HUES6 (cell line): ENCODE results near the gene CLTRN.
"Not testable (repeated sequence)": the region's sequence is repeated elsewhere in the genome, so short reads cannot be mapped to it uniquely, and the experiment has no call there.

Experiments
- H3K27ac ChIP-seq: 2 replicates; pipeline ENCODE4 v1.7.0; 2013; ENCODE audit warnings: low read depth, mild to moderate bottlenecking, low read length, inconsistent platforms
- H3K27me3 ChIP-seq: 2 replicates; pipeline ENCODE4 v1.6.1; 2013; ENCODE audit warnings: low read length; ENCODE audit not compliant: control insufficient read depth, insufficient read depth
- H3K36me3 ChIP-seq: 2 replicates; pipeline ENCODE4 v1.6.1; 2013; ENCODE audit warnings: low read length; ENCODE audit not compliant: control insufficient read depth, insufficient read depth
- H3K4me1 ChIP-seq: 2 replicates; pipeline ENCODE4 v1.6.1; 2013; ENCODE audit warnings: low read length; ENCODE audit not compliant: control insufficient read depth, insufficient read depth
- H3K4me3 ChIP-seq: 2 replicates; pipeline ENCODE4 v1.5.1; 2013; ENCODE audit warnings: low read depth, low read length
- H3K9ac ChIP-seq: one replicate; pipeline ENCODE4 v1.6.1; 2013; ENCODE audit warnings: mild to moderate bottlenecking, low read length
- H3K9me3 ChIP-seq: 2 replicates; pipeline ENCODE4 v1.6.1; 2013; ENCODE audit warnings: low read depth, low read length; ENCODE audit not compliant: control insufficient read depth, insufficient read depth

CLTRN gene

GRCh38 chrX:15679246-15679645 lies 14.6 kb upstream of the CLTRN start:
- H3K4me3 ChIP-seq: no peak overlapping the region
- no peak overlapping the region for H3K9ac ChIP-seq
- peaks cover 4% of the 10 kb centered on the region; the same call in 1 of the 2 replicates for H3K27me3 ChIP-seq
- H3K27ac ChIP-seq: no peak overlapping the region
- peaks cover 10% of the 10 kb centered on the region for H3K36me3 ChIP-seq
- 0 out of 2 replicates have a peak, but pooled peaks cover 2% of the 10 kb centered on the region for H3K9me3 ChIP-seq
- H3K4me1 ChIP-seq: no peaks in the 10 kb centered on the region

GRCh38 chrX:15678339-15678738 lies 13.7 kb upstream of the CLTRN start:
- peaks cover 4% of the 10 kb centered on the region; the same call in 1 of the 2 replicates for H3K27me3 ChIP-seq
- 0 out of 2 replicates have a peak, but pooled peaks cover 2% of the 10 kb centered on the region for H3K9me3 ChIP-seq
- H3K9ac ChIP-seq: no peak overlapping the region
- H3K4me1 ChIP-seq: no peaks in the 10 kb centered on the region
- peaks cover 10% of the 10 kb centered on the region for H3K36me3 ChIP-seq
- no peak overlapping the region for H3K4me3 ChIP-seq
- no peak overlapping the region for H3K27ac ChIP-seq

- no peak overlapping the region for H3K9ac ChIP-seq
- no peak overlapping the region for H3K27ac ChIP-seq
- H3K4me1 ChIP-seq: no peaks in the 10 kb centered on the region
- peak overlapping the region; percentile 87 for H3K4me3 ChIP-seq
- 0 out of 2 replicates have a peak, but pooled peaks cover 2% of the 10 kb centered on the region for H3K9me3 ChIP-seq
- peaks cover 10% of the 10 kb centered on the region for H3K36me3 ChIP-seq
- H3K27me3 ChIP-seq: peaks cover 4% of the 10 kb centered on the region; the same call in 1 of the 2 replicates
These were observed 12.3 kb upstream of the CLTRN start for GRCh38 chrX:15676886-15677285.

GRCh38 chrX:15675490-15675921 lies 10.9 kb upstream of the CLTRN start:
- peak overlapping the region; percentile 73 for H3K27ac ChIP-seq
- H3K27me3 ChIP-seq: peaks cover 1% of the 10 kb centered on the region; the same call in 1 of the 2 replicates
- peaks cover 7% of the 10 kb centered on the region; the same call in 1 of the 2 replicates for H3K36me3 ChIP-seq
- H3K4me1 ChIP-seq: no peaks in the 10 kb centered on the region
- peak overlapping the region; percentile 94 for H3K9ac ChIP-seq
- H3K4me3 ChIP-seq: peak overlapping the region; percentile 87
- H3K9me3 ChIP-seq: 0 out of 2 replicates have a peak, but pooled peaks cover 2% of the 10 kb centered on the region

GRCh38 chrX:15674841-15675489 lies 10.4 kb upstream of the CLTRN start:
- Histone ChIP-seq H3K4me3 (peak overlapping the region; percentile 87), H3K9ac (peak overlapping the region; percentile 94), H3K27ac (peak overlapping the region; percentile 73), H3K36me3 (peaks cover 7% of the 10 kb centered on the region; the same call in 1 of the 2 replicates), H3K9me3 (0 out of 2 replicates have a peak, but pooled peaks cover 2% of the 10 kb centered on the region), H3K4me1 (no peaks in the 10 kb centered on the region), H3K27me3 (no peaks in the 10 kb centered on the region; the same call in 1 of the 2 replicates)

GRCh38 chrX:15674514-15674840 lies 9.9 kb upstream of the CLTRN start:
- Histone ChIP-seq H3K9me3 (0 out of 2 replicates have a peak, but pooled peaks cover 2% of the 10 kb centered on the region), H3K4me1 (no peaks in the 10 kb centered on the region), H3K36me3 (peaks cover 7% of the 10 kb centered on the region; the same call in 1 of the 2 replicates), H3K4me3 (peak overlapping the region; percentile 87), H3K27ac (peak overlapping the region; percentile 73; the same call in 1 of the 2 replicates), H3K9ac (peak overlapping the region; percentile 94), H3K27me3 (no peaks in the 10 kb centered on the region; the same call in 1 of the 2 replicates)

- H3K27ac ChIP-seq: 0 out of 2 replicates have a peak overlapping the region, but pooled peaks have one; percentile 73
- H3K4me3 ChIP-seq: peak overlapping the region; percentile 87
- H3K4me1 ChIP-seq: no peaks in the 10 kb centered on the region
These were observed 9.4 kb upstream of the CLTRN start for GRCh38 chrX:15673970-15674369.

GRCh38 chrX:15672881-15673280 lies 8.3 kb upstream of the CLTRN start:
- Histone ChIP-seq H3K36me3 (no peaks in the 10 kb centered on the region), H3K4me1 (no peaks in the 10 kb centered on the region), H3K9me3 (no peaks in the 10 kb centered on the region), H3K27ac (no peak overlapping the region), H3K27me3 (no peaks in the 10 kb centered on the region; the same call in 1 of the 2 replicates), H3K9ac (no peak overlapping the region), H3K4me3 (no peak overlapping the region)

More at GRCh38 chrX:15673970-15674369, 9.4 kb upstream of the CLTRN start:
- 0 out of 2 replicates have a peak, but pooled peaks cover 2% of the 10 kb centered on the region for H3K9me3 ChIP-seq
- peak overlapping the region; percentile 94 for H3K9ac ChIP-seq
- peaks cover 3% of the 10 kb centered on the region; the same call in 1 of the 2 replicates for H3K36me3 ChIP-seq
- H3K27me3 ChIP-seq: no peaks in the 10 kb centered on the region; the same call in 1 of the 2 replicates

GRCh38 chrX:15663439-15663838 lies 1.2 kb downstream of the CLTRN start:
- H3K4me3 ChIP-seq: no peak overlapping the region
- no peak overlapping the region for H3K27ac ChIP-seq
- peaks cover 7% of the 10 kb centered on the region; the same call in 1 of the 2 replicates for H3K4me1 ChIP-seq
- H3K36me3 ChIP-seq: no peaks in the 10 kb centered on the region
- H3K27me3 ChIP-seq: peaks cover 31% of the 10 kb centered on the region
- H3K9ac ChIP-seq: no peak overlapping the region
- H3K9me3 ChIP-seq: no peaks in the 10 kb centered on the region

- not testable (repeated sequence) for H3K4me3 ChIP-seq, H3K27ac ChIP-seq, H3K9ac ChIP-seq, H3K36me3 ChIP-seq, H3K9me3 ChIP-seq, H3K4me1 ChIP-seq
- peaks cover 42% of the 10 kb centered on the region; the same call in 1 of the 2 replicates for H3K27me3 ChIP-seq
These were observed 9.8 kb downstream of the CLTRN start for GRCh38 chrX:15654804-15655203.

- no peaks in the 10 kb centered on the region for H3K36me3 ChIP-seq
- peaks cover 35% of the 10 kb centered on the region; the same call in 1 of the 2 replicates for H3K27me3 ChIP-seq
- H3K9me3 ChIP-seq: no peaks in the 10 kb centered on the region
- no peak overlapping the region for H3K27ac ChIP-seq
- no peak overlapping the region for H3K4me3 ChIP-seq
- H3K9ac ChIP-seq: no peak overlapping the region
- H3K4me1 ChIP-seq: no peaks in the 10 kb centered on the region
These were observed 10.6 kb downstream of the CLTRN start for GRCh38 chrX:15653961-15654360.
